Peyer's patch (tissue), 4 donors: Measurements from ENCODE around the gene ZCCHC14. TPM values are rescaled to one million over a fixed set of nuclear protein-coding genes. Genes with fewer than 3 reads are reported as not detected.
"Not testable (repeated sequence)": the region's sequence is repeated elsewhere in the genome, so short reads cannot be mapped to it uniquely, and the experiment has no call there.

Experiments
- DNase-seq, 3 donors: peaks; one replicate each; pipeline ENCODE4 v3.0.0-alpha.2; 2017 to 2019
- H3K27ac ChIP-seq, 4 donors: fragments of 200-600 bp; sonication (generic); one replicate each; pipeline ENCODE4 v1.5.1; 2016 to 2019
- H3K27me3 ChIP-seq, 2 donors: fragments of 200-600 bp; sonication (generic); one replicate each; pipeline ENCODE4 v1.5.1; 2019
- H3K36me3 ChIP-seq, 3 donors: fragments of 200-600 bp; sonication (generic); one replicate each; pipeline ENCODE4 v1.5.1; 2016 to 2019
- H3K4me1 ChIP-seq, 4 donors: fragments of 200-600 bp; sonication (generic); one replicate each; pipeline ENCODE4 v1.5.1; 2016 to 2019
- H3K4me3 ChIP-seq, 4 donors: fragments of 200-600 bp; sonication (generic); 1 replicate in 3 of 4; 2 replicates in 1 of 4; pipeline ENCODE4 v1.5.1; 2016 to 2019; ENCODE audit warnings: mild to moderate bottlenecking in 1 of 4
- H3K9me3 ChIP-seq, 4 donors: fragments of 200-600 bp; sonication (generic); one replicate each; pipeline ENCODE4 v1.5.1; 2016 to 2019; ENCODE audit warnings: mild to moderate bottlenecking in 1 of 4
- POLR2A ChIP-seq, 2 donors: fragments of 450-650 bp; IDR thresholded peaks; one replicate each; pipeline ENCODE4 v1.5.1; 2017; ENCODE audit warnings: antibody characterized with exemption in 2 of 2, mild to moderate bottlenecking in 2 of 2, moderate library complexity in 2 of 2
- total RNA-seq, 4 donors: library from RNA; depleted of rRNA; stranded (reverse); fragments of >200 nt; gene quantifications; one replicate each; pipeline ENCODE4 v1.1.0, GENCODE V29; 2016
- TF ChIP-seq, protein P1 (sequence below), 6 experiments: fragments of 450-650 bp in 4 of 6; fragments of 200-600 bp in 2 of 6; sonication (generic) in 1 of 6; IDR thresholded peaks; one replicate each; pipeline ENCODE4 v1.5.1; 2017 to 2019; ENCODE audit warnings: antibody characterized with exemption in 6 of 6, mild to moderate bottlenecking in 3 of 6, moderate library complexity in 1 of 6

The ZCCHC14 gene
- total RNA-seq, 4 donors from 2014 or later: 28.1 to 68.9 (median 55.9) TPM

DNA sequence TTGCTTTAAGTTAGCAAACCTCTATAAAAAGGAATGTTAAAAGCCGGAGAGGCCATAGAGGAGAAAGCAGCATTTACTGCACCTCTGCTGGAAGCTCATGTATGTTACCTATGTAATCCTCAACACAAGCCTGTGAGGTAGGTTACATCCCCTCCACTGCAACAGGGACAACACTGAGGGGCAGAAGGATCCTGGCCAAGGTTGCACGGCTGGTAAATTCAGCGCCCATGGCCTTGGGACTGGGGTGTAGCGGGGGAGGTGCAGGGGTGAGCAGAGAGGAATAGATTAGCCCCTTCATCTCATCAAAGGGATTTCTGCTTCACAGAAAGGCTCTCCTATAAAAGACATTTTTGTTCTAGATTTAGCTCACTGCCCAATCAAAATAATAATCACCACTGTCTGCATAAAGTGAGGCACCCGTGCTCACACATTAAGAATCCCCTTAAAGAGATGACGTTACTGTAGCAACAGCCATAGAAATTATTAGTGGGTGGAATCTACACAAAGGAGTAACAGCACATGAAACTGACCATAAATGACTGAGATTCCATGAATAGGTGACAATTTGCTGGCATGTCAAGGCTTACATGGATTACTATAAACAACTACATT is 3.3 kb downstream of the ZCCHC14 start:
- DNase-seq: no peak
- Histone ChIP-seq H3K4me3 (peak overlapping the region in 2 of 4 donors; percentile 57 to 66), H3K27ac (peak overlapping the region; percentile 2 to 44 (median 35)), H3K9me3 (no peaks in the 10 kb centered on the region), H3K27me3 (no peaks in the 10 kb centered on the region), H3K4me1 (peaks cover 0 to 73% (median 3%) of the 10 kb centered on the region in 4 donors), H3K36me3 (no peaks in the 10 kb centered on the region)
- TF ChIP-seq POLR2A (IDR thresholded peaks at IDR 0.05): no peak
- TF ChIP-seq, protein P1, sequence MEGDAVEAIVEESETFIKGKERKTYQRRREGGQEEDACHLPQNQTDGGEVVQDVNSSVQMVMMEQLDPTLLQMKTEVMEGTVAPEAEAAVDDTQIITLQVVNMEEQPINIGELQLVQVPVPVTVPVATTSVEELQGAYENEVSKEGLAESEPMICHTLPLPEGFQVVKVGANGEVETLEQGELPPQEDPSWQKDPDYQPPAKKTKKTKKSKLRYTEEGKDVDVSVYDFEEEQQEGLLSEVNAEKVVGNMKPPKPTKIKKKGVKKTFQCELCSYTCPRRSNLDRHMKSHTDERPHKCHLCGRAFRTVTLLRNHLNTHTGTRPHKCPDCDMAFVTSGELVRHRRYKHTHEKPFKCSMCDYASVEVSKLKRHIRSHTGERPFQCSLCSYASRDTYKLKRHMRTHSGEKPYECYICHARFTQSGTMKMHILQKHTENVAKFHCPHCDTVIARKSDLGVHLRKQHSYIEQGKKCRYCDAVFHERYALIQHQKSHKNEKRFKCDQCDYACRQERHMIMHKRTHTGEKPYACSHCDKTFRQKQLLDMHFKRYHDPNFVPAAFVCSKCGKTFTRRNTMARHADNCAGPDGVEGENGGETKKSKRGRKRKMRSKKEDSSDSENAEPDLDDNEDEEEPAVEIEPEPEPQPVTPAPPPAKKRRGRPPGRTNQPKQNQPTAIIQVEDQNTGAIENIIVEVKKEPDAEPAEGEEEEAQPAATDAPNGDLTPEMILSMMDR (IDR thresholded peaks at IDR 0.05): no peak

DNA sequence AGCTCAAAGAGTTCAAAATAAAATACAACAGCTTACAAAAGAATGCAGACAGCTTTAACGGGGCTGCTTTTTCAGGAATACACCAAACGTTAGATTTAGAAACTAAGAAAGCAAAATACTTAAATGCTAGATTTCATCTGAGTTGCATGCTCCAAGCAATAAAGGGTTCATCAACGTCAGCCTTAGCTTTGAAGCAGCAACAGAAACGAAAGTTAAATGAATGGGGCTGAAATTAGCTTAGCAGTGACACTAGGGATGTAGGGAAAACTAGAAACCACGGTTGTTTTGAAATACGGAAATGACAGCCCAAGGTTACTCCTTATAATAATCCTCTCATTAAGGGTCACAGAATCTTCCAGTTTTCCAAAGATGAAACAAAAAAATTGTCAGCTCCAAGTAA is 3.9 kb downstream of the ZCCHC14 start:
- H3K36me3 ChIP-seq, H3K27me3 ChIP-seq, H3K4me3 ChIP-seq, DNase-seq, H3K9me3 ChIP-seq: not testable (repeated sequence)
- H3K4me1 ChIP-seq: peaks cover 0 to 77% (median 3%) of the 10 kb centered on the region in 4 donors
- peak overlapping the region in 1 of 4 donors; percentile 4 for H3K27ac ChIP-seq

DNA sequence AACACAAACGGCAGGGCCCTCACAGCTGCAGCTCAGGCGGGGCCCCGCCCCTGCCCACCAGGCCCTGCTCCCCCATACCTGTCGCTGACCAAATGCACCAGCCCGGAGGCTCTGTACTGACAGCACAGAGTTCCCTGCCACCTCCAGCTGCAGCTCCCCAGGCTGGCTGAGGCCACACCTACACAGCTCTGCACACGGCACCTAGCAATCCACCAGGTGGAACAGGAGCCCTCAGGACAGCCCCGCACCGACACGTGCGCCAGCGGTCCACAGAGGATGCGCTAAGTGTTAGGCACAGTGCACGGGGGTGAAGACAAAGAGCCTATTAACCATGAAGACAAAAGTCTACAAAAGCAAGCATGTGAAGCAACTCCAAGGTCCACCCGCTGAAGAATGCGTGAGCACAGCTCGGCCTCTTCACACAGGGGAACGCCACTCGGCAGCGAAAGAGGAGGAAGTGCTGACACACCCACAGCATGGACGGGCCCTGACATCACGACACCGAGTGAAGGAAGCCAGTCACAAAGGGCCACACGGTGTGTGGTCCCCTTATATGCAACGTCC is 5.4 kb downstream of the ZCCHC14 start:
- Histone ChIP-seq H3K27me3 (no peaks in the 10 kb centered on the region), H3K27ac (peak overlapping the region; percentile 20 to 65 (median 50)), H3K4me1 (peaks cover 0 to 77% (median 3%) of the 10 kb centered on the region in 4 donors), H3K9me3 (no peaks in the 10 kb centered on the region), H3K36me3 (no peaks in the 10 kb centered on the region), H3K4me3 (peak overlapping the region in 2 of 4 donors; percentile 18 to 36)
- peak in 2 of 3 donors; percentile 82 to 89 for DNase-seq
- TF ChIP-seq, protein P1 (IDR thresholded peaks at IDR 0.05): peak in 1 of 6 experiments; percentile 4
- TF ChIP-seq POLR2A (IDR thresholded peaks at IDR 0.05): no peak

DNA sequence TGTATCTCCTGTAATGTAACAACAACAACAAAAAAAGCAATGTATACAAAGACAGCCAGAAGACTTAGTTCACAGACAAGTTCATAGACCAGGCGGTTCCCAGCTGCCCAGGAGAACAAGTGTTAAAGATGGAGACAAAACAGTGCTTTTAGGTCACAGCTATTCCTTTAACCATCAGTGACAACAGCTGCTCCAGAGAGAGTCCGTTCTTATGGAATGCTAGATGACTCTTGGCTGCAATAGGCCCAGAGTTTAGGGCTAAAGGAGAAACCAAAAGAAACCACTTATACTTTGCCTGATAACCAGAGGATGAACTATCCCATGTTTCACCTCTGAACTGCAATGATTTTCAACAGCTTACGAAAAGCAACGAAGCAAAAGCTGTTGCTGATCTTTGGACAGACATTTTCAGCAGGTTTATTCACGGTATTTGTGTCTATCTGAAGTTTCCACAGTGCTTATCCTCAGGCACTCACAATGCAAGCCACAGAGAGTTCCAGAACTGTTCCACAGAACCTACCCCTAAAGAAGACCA is 6.0 kb downstream of the ZCCHC14 start:
- peak overlapping the region in 2 of 4 donors; percentile 64 to 65 for H3K27ac ChIP-seq
- no peaks in the 10 kb centered on the region for H3K36me3 ChIP-seq

DNA sequence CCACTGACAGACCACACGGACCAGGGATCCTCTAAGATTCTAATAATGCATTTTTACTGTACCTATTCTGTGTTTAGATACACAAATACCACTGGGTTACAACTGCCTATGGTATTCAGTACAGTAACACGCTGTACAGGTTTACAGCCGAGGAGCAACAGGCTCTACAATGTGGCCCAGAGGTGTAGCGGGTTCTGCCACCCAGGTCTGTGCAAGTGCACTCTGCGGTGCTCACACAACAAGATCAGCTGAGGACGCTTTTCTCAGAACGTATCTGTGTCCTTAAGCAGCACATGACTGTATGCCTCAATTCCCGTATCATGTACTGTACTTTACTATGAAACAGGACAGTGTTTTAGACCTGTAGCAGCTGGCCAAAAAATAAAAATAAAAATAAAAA is 6.5 kb downstream of the ZCCHC14 start:
- no peak for DNase-seq
- Histone ChIP-seq H3K9me3 (no peaks in the 10 kb centered on the region), H3K36me3 (no peaks in the 10 kb centered on the region), H3K27me3 (no peaks in the 10 kb centered on the region), H3K4me1 (peaks cover 0 to 77% (median 3%) of the 10 kb centered on the region in 4 donors), H3K4me3 (no peak overlapping the region), H3K27ac (peak overlapping the region in 2 of 4 donors; percentile 23 to 65)
- TF ChIP-seq, protein P1 (IDR thresholded peaks at IDR 0.05): no peak
- TF ChIP-seq POLR2A (IDR thresholded peaks at IDR 0.05): no peak

More for the DNA sequence above, 6.0 kb downstream of the ZCCHC14 start:
- Histone ChIP-seq H3K27me3 (no peaks in the 10 kb centered on the region), H3K9me3 (no peaks in the 10 kb centered on the region), H3K4me1 (peaks cover 0 to 77% (median 3%) of the 10 kb centered on the region in 4 donors), H3K4me3 (peak overlapping the region in 2 of 4 donors; percentile 18 to 36)
- DNase-seq: no peak
- TF ChIP-seq POLR2A (IDR thresholded peaks at IDR 0.05): no peak
- TF ChIP-seq, protein P1 (IDR thresholded peaks at IDR 0.05): no peak

DNA sequence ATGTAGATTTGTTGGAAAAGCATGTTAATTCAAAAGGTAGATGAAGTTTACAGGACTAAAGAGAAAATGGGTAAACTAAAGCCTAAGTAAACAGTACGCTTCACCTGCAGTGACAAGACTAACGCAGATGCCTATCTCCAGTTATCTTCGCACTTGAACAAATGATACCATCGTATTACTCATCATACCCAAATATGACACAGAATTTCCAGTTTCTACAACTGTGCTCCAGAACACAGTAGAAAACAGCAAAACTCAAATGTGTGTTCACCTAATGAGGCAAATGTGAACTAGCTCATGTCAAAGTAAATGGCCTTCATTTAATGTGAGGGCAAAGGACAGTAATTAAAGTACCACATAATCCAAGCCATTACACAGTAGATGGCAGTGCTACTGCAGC is 7.0 kb downstream of the ZCCHC14 start:
- peaks cover 0 to 72% (median 3%) of the 10 kb centered on the region in 4 donors for H3K4me1 ChIP-seq
- not testable (repeated sequence) for H3K36me3 ChIP-seq, H3K9me3 ChIP-seq, H3K27me3 ChIP-seq, DNase-seq, H3K4me3 ChIP-seq
- TF ChIP-seq, protein P1 (IDR thresholded peaks at IDR 0.05): peak in 1 of 6 experiments; percentile 10
- peak overlapping the region in 2 of 4 donors; percentile 23 to 65 for H3K27ac ChIP-seq
